ENCODE data around the gene TRPM8.

GRCh38 chr2:233979748-233980147 is 62.6 kb downstream of the TRPM8 start:
- TF ChIP-seq CTCF (IDR thresholded peaks at IDR 0.05): no peak
- no peak for TF ChIP-seq POLR2A (IDR thresholded peaks at IDR 0.05)
